GM08714 (cell line): Measurements from ENCODE around the gene CERKL.

Source experiments
- H3K4me3 ChIP-seq: fragments of 200-500 bp; sonication (Bioruptor generic); 2 replicates; pipeline ENCODE4 v1.5.1; 2014; ENCODE audit warnings: mild to moderate bottlenecking, low read length, inconsistent platforms
- ZNF274 ChIP-seq: IDR thresholded peaks from 2 replicates; pipeline ENCODE4 v1.6.1; 2012; ENCODE audit warnings: mild to moderate bottlenecking, low read depth, low read length

CERKL gene

DNA sequence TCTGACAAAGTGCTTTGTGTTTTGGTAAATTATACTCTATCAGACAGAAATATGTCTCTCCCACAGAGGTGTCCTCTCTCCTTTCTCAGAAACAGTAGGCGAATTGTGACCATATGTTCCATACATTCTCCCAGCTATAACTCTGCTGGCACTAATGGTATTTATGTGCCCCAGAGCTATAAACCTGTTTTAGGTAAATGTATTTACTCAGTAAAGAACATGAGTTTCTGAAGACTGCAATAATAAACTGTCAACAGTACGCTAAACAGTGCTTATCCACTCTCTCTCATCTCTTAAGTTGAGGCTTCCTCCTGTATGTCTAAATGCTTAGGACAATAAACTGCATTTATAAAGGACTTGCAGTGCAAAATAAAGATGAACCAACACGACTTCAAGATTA, 141.2 kb downstream of the CERKL start:
- no peak for TF ChIP-seq ZNF274
- no peak overlapping the region for H3K4me3 ChIP-seq

DNA sequence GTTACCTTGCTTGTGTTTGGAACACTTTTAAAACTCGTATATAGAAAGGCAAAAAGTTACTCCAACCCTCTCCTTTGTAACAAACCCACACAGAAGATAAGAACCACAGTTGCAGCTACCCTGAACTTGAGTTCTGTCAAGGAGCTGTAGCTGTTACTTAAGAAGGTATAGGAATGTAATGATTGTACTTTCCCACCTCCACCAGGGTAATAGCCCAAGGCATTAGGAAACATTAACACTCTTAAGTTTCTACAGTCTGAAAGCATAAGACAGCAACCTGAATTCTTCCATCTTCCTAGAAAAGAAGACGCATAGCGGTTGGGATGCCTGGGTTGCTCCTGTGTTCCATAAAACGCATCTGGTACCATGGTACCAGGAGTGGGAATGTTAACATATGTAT, 156.7 kb downstream of the CERKL start:
- TF ChIP-seq ZNF274: no peak
- no peak overlapping the region for H3K4me3 ChIP-seq

DNA sequence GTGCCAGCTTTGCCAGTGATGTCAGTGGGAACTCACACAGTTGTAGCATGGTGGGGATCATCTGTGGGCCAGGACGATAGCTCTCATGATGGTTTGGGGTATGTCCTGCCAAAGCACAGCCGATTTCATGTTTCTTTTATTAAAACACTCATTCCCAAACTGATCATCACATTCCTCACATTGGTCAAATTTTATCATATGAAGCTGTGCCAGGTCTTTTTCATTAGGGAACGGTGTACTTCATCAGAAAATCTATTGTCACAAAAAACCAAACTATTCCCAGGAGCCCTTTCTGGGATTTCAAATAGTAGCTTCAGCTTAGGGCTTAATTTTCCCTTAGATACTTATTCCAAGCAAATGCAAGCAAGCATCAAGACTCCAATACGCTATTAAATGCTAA, 157.7 kb downstream of the CERKL start:
- no peak for TF ChIP-seq ZNF274
- no peak overlapping the region for H3K4me3 ChIP-seq
